CD14-positive monocyte (primary cell): ENCODE data around the gene CLDN22. TPM values are rescaled to one million over a fixed set of nuclear protein-coding genes. Genes with fewer than 3 reads are reported as not detected.

ENCODE experiments used
- DNase-seq, 3 donors: peaks; one replicate each; pipeline ENCODE4 v3.0.0-alpha.2; 2011 to 2022
- H2AFZ ChIP-seq: 2 replicates; pipeline ENCODE4 v1.6.0; 2012; ENCODE audit warnings: mild to moderate bottlenecking, low read depth, low read length, inconsistent platforms; ENCODE audit not compliant: insufficient read depth, poor library complexity, severe bottlenecking
- H3K27ac ChIP-seq, 2 donors: 1 replicate in 1 of 2; 2 replicates in 1 of 2; pipeline ENCODE4 v1.5.1; 2012 to 2013; ENCODE audit warnings: low read length in 2 of 2, control low read depth in 1 of 2, inconsistent platforms in 1 of 2, low read depth in 1 of 2, mild to moderate bottlenecking in 1 of 2
- H3K27me3 ChIP-seq, 2 donors: one replicate each; pipeline versions ENCODE4 v1.6.0 to v1.6.1; 2011 to 2013; ENCODE audit warnings: low read length in 2 of 2; ENCODE audit not compliant: control insufficient read depth in 2 of 2, insufficient read depth in 2 of 2
- H3K36me3 ChIP-seq, 2 donors: replicated peaks in 1 of 2; 1 replicate in 1 of 2; 2 replicates in 1 of 2; pipeline versions ENCODE4 v1.5.1 to v1.6.1; 2012 to 2013; ENCODE audit warnings: low read length in 2 of 2, control low read depth in 1 of 2, inconsistent platforms in 1 of 2, mild to moderate bottlenecking in 1 of 2; ENCODE audit not compliant: insufficient read depth in 2 of 2, control insufficient read depth in 1 of 2
- H3K4me1 ChIP-seq, 2 donors: 1 replicate in 1 of 2; 2 replicates in 1 of 2; pipeline versions ENCODE4 v1.5.1 to v1.6.1; 2012 to 2013; ENCODE audit warnings: low read length in 2 of 2, control low read depth in 1 of 2, inconsistent platforms in 1 of 2, mild to moderate bottlenecking in 1 of 2, moderate library complexity in 1 of 2; ENCODE audit not compliant: insufficient read depth in 2 of 2, control insufficient read depth in 1 of 2
- H3K4me2 ChIP-seq: replicated peaks from 2 replicates; pipeline ENCODE3; 2012; ENCODE audit warnings: low read length, moderate library complexity, mild to moderate bottlenecking; ENCODE audit not compliant: poor library complexity, severe bottlenecking; ENCODE audit errors: extremely low read depth
- H3K4me3 ChIP-seq, 3 experiments: fragments of 200-600 bp in 1 of 3; sonication (generic) in 1 of 3; replicated peaks in 1 of 3; 1 replicate in 2 of 3; 2 replicates in 1 of 3; pipeline ENCODE4 v1.5.1; 2011 to 2013; ENCODE audit warnings: low read length in 3 of 3, mild to moderate bottlenecking in 3 of 3, control low read depth in 2 of 3, low read depth in 2 of 3, inconsistent platforms in 1 of 3, moderate library complexity in 1 of 3
- H3K79me2 ChIP-seq: 2 replicates; pipeline ENCODE4 v1.6.0; 2012; ENCODE audit warnings: mild to moderate bottlenecking, control low read depth, inconsistent platforms, low read length, moderate library complexity; ENCODE audit not compliant: insufficient read depth
- H3K9ac ChIP-seq: 2 replicates; pipeline ENCODE4 v1.6.0; 2017; ENCODE audit warnings: low read length, mild to moderate bottlenecking; ENCODE audit not compliant: insufficient read depth, poor library complexity, severe bottlenecking
- H3K9me3 ChIP-seq, 2 donors: replicated peaks in 1 of 2; 1 replicate in 1 of 2; 2 replicates in 1 of 2; pipeline versions ENCODE4 v1.5.1 to v1.6.1; 2012 to 2013; ENCODE audit warnings: low read length in 2 of 2, control low read depth in 1 of 2; ENCODE audit not compliant: control insufficient read depth in 1 of 2, insufficient read depth in 1 of 2
- H4K20me1 ChIP-seq: 2 replicates; pipeline ENCODE4 v1.6.0; 2012; ENCODE audit warnings: mild to moderate bottlenecking, low read length, control low read depth, moderate library complexity; ENCODE audit not compliant: insufficient read depth
- H3K27ac Mint-ChIP-seq, 7 donors: one replicate each; pipeline ENCODE4 v1.8.0; 2020; ENCODE audit warnings: mild to moderate bottlenecking in 7 of 7, mixed read lengths in 7 of 7, moderate library complexity in 6 of 7, inconsistent platforms in 2 of 7
- H3K27me3 Mint-ChIP-seq, 3 donors: one replicate each; pipeline ENCODE4 v1.8.0; 2021 to 2022; ENCODE audit warnings: low read depth in 3 of 3, mild to moderate bottlenecking in 3 of 3, mixed read lengths in 3 of 3, moderate library complexity in 3 of 3, inconsistent platforms in 1 of 3
- H3K36me3 Mint-ChIP-seq, 2 donors: one replicate each; pipeline ENCODE4 v1.8.0; 2020; ENCODE audit warnings: mixed read lengths in 2 of 2, inconsistent platforms in 1 of 2, mild to moderate bottlenecking in 1 of 2
- H3K4me1 Mint-ChIP-seq: one replicate; pipeline ENCODE4 v1.8.0; 2020; ENCODE audit warnings: mild to moderate bottlenecking, mixed read lengths
- H3K4me3 Mint-ChIP-seq, 2 donors: one replicate each; pipeline ENCODE4 v1.8.0; 2020; ENCODE audit warnings: mild to moderate bottlenecking in 2 of 2, mixed read lengths in 2 of 2, moderate library complexity in 1 of 2
- H3K9me3 Mint-ChIP-seq, 7 donors: one replicate each; pipeline ENCODE4 v1.8.0; 2020 to 2022; ENCODE audit warnings: mixed read lengths in 7 of 7, mild to moderate bottlenecking in 6 of 7, moderate library complexity in 6 of 7, inconsistent platforms in 2 of 7
- CTCF ChIP-seq: fragments of 200-600 bp; IDR thresholded peaks from one replicate; pipeline ENCODE4 v1.8.0; 2022; ENCODE audit warnings: antibody characterized with exemption, mild to moderate bottlenecking
- WGBS: methylation state at CpG from one replicate; pipeline ENCODE4 v1.1.5; 2013; ENCODE audit warnings: missing lambda C conversion rate; ENCODE audit not compliant: insufficient coverage; 5-methylcytosine and 5-hydroxymethylcytosine counted together
- intact Hi-C, 2 donors: fragments of 100-400 bp; cut with micrococcal nuclease; formaldehyde crosslinking; loops; one replicate each; pipeline versions ENCODE4 v1.15.0 to v1.15.1; 2023
- polyA plus RNA-seq, 3 donors: library from polyadenylated mRNA; depleted of rRNA in 1 of 3; unstranded in 2 of 3; stranded (reverse) in 1 of 3; fragments of 300-500 nt in 2 of 3; fragments of >200 nt in 1 of 3; fragmentation: Illumina TruSeq in 2 of 3; gene quantifications; 1 replicate in 2 of 3; 2 replicates in 1 of 3; pipeline ENCODE4 v1.2.3, GENCODE V29; 2012 to 2021

CLDN22 gene
- polyA plus RNA-seq, 3 donors, result not detected

GRCh38 chr4:183295711-183296110 is 24.4 kb downstream of the CLDN22 start:
- no peaks in the 10 kb centered on the region for H3K36me3 ChIP-seq
- no peak overlapping the region for H3K27ac ChIP-seq
- WGBS, result 96% methylated on average over 4 of the region's 10 CpGs
- H3K79me2 ChIP-seq, result no peaks in the 10 kb centered on the region
- intact Hi-C loops, result no loop called here
- H2AFZ ChIP-seq, result no peak overlapping the region
- Mint-ChIP-seq H3K36me3 (peaks cover 0 to 2% of the 10 kb centered on the region in 2 donors), H3K9me3 (peaks cover 0 to 3% (median 0%) of the 10 kb centered on the region in 7 donors), H3K27me3 (no peaks in the 10 kb centered on the region), H3K4me3 (no peak overlapping the region), H3K4me1 (no peaks in the 10 kb centered on the region), H3K27ac (no peak overlapping the region)
- H4K20me1 ChIP-seq, result no peaks in the 10 kb centered on the region
- no peak overlapping the region for H3K4me2 ChIP-seq
- no peaks in the 10 kb centered on the region for H3K9me3 ChIP-seq
- no peak overlapping the region for H3K4me3 ChIP-seq
- no peaks in the 10 kb centered on the region for H3K4me1 ChIP-seq
- no peaks in the 10 kb centered on the region for H3K27me3 ChIP-seq
- no peak overlapping the region for H3K9ac ChIP-seq
- DNase-seq, result no peak
- no peak for TF ChIP-seq CTCF

GRCh38 chr4:183291070-183291469 is 29.0 kb downstream of the CLDN22 start:
- Mint-ChIP-seq H3K4me3 (no peak overlapping the region), H3K4me1 (no peaks in the 10 kb centered on the region), H3K27me3 (no peaks in the 10 kb centered on the region), H3K9me3 (peaks cover 3 to 10% (median 6%) of the 10 kb centered on the region in 7 donors), H3K36me3 (peaks cover 6 to 18% of the 10 kb centered on the region in 2 donors), H3K27ac (no peak overlapping the region)
- no peak overlapping the region for H3K4me3 ChIP-seq
- H3K36me3 ChIP-seq, result peaks cover 0 to 4% of the 10 kb centered on the region in 2 donors
- H3K9me3 ChIP-seq, result peaks cover 0 to 5% of the 10 kb centered on the region in 2 donors
- intact Hi-C loops, result no loop called here
- no peak for TF ChIP-seq CTCF
- no peak overlapping the region for H3K9ac ChIP-seq
- no peak overlapping the region for H3K27ac ChIP-seq
- 100% methylated on average over 2 of the region's 2 CpGs for WGBS
- no peak overlapping the region for H3K4me2 ChIP-seq
- no peak overlapping the region for H2AFZ ChIP-seq
- H3K79me2 ChIP-seq, result no peaks in the 10 kb centered on the region
- no peaks in the 10 kb centered on the region for H3K27me3 ChIP-seq
- H3K4me1 ChIP-seq, result no peaks in the 10 kb centered on the region
- H4K20me1 ChIP-seq, result no peaks in the 10 kb centered on the region
- no peak for DNase-seq
